ENCODE results near the gene SNRNP48. TPM values are rescaled to one million over a fixed set of nuclear protein-coding genes. Genes with fewer than 3 reads are reported as not detected.

The SNRNP48 gene
- total RNA-seq, 1 donor from 2014 or later = 9.6 TPM

GRCh38 chr6:7542874-7543624 is 46.9 kb upstream of the SNRNP48 start:
- H3K27me3 ChIP-seq = peaks cover 3% of the 10 kb centered on the region
- peak overlapping the region; percentile 89 for H3K27ac ChIP-seq
- H3K9me3 ChIP-seq = no peaks in the 10 kb centered on the region
- H3K4me1 ChIP-seq = peaks cover 24% of the 10 kb centered on the region
- DNase-seq (ENCODE audit: extremely low spot score in 2 of 2) = no peak
- no peaks in the 10 kb centered on the region for H3K36me3 ChIP-seq
- intact Hi-C loops (cut with DNase I) = no loop called here
- TF ChIP-seq, protein P1, sequence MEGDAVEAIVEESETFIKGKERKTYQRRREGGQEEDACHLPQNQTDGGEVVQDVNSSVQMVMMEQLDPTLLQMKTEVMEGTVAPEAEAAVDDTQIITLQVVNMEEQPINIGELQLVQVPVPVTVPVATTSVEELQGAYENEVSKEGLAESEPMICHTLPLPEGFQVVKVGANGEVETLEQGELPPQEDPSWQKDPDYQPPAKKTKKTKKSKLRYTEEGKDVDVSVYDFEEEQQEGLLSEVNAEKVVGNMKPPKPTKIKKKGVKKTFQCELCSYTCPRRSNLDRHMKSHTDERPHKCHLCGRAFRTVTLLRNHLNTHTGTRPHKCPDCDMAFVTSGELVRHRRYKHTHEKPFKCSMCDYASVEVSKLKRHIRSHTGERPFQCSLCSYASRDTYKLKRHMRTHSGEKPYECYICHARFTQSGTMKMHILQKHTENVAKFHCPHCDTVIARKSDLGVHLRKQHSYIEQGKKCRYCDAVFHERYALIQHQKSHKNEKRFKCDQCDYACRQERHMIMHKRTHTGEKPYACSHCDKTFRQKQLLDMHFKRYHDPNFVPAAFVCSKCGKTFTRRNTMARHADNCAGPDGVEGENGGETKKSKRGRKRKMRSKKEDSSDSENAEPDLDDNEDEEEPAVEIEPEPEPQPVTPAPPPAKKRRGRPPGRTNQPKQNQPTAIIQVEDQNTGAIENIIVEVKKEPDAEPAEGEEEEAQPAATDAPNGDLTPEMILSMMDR (IDR thresholded peaks at IDR 0.05) = no peak
- TF ChIP-seq POLR2AphosphoS5 (IDR thresholded peaks at IDR 0.05; ENCODE audit: insufficient read depth in 1 of 2, low read depth in 1 of 2) = peak in 1 of 2 donors; percentile 39
- H3K4me3 ChIP-seq = peak overlapping the region; percentile 55 to 61

DNA sequence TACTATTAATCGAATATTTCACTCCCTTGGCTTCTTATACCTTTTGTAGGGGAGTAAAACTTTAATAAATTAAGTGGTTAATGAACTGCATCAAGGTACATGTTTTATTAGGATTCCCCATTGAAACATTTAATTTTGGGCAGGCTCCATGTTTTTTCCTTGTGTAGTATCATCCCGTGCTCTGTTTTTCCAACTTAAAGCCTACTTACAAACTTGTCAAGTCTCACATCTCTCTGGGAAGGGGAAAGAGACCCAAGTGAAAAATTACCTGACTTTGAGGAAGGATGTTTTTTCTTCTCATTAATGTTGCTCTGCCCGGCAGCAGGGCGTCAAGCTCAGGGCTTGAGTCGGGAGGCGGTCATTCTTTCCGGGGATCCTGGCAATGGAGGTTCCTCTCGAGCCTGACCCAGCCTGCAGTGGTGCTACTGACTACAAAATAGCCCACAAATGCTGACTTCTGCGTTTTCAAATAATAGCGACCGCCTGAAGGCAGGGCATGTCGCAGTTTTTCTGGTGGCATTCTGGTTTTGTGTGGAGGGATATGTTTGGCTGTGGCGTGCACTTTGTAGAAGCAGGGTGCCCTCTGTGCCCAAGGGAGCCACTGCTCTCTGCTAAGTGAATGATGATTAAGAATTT is 46.1 kb upstream of the SNRNP48 start:
- peak overlapping the region; percentile 13 to 61 for H3K4me3 ChIP-seq
- H3K36me3 ChIP-seq = no peaks in the 10 kb centered on the region
- no peak for DNase-seq (ENCODE audit: extremely low spot score in 2 of 2)
- H3K4me1 ChIP-seq = peaks cover 24% of the 10 kb centered on the region
- H3K27me3 ChIP-seq = peaks cover 3% of the 10 kb centered on the region
- peak overlapping the region; percentile 89 for H3K27ac ChIP-seq
- TF ChIP-seq POLR2A (IDR thresholded peaks at IDR 0.05) = no peak
- TF ChIP-seq, protein P1 (IDR thresholded peaks at IDR 0.05) = no peak
- TF ChIP-seq POLR2AphosphoS5 (IDR thresholded peaks at IDR 0.05; ENCODE audit: insufficient read depth in 1 of 2, low read depth in 1 of 2) = no peak
- intact Hi-C loops (cut with DNase I) = no loop called here
- H3K9me3 ChIP-seq = no peaks in the 10 kb centered on the region

- no peaks in the 10 kb centered on the region for H3K36me3 ChIP-seq
- peaks cover 24% of the 10 kb centered on the region for H3K4me1 ChIP-seq
- no peak for DNase-seq (ENCODE audit: extremely low spot score in 2 of 2)
- H3K27ac ChIP-seq = peak overlapping the region; percentile 89
- TF ChIP-seq, protein P1 (IDR thresholded peaks at IDR 0.05) = no peak
- TF ChIP-seq POLR2AphosphoS5 (IDR thresholded peaks at IDR 0.05; ENCODE audit: insufficient read depth in 1 of 2, low read depth in 1 of 2) = no peak
- TF ChIP-seq POLR2A (IDR thresholded peaks at IDR 0.05) = no peak
- peaks cover 3% of the 10 kb centered on the region for H3K27me3 ChIP-seq
- intact Hi-C loops (cut with DNase I) = no loop called here
- H3K9me3 ChIP-seq = no peaks in the 10 kb centered on the region
- peak overlapping the region in 1 of 2 donors; percentile 61 for H3K4me3 ChIP-seq
Observed at GRCh38 chr6:7544597-7544996, 45.4 kb upstream of the SNRNP48 start.

- Histone ChIP-seq H3K4me3 (peak overlapping the region in 1 of 2 donors; percentile 61), H3K27ac (peak overlapping the region; percentile 89), H3K27me3 (peaks cover 3% of the 10 kb centered on the region), H3K4me1 (peaks cover 24% of the 10 kb centered on the region), H3K36me3 (no peaks in the 10 kb centered on the region), H3K9me3 (no peaks in the 10 kb centered on the region)
- DNase-seq (ENCODE audit: extremely low spot score in 2 of 2) = no peak
- no peak for TF ChIP-seq POLR2AphosphoS5 (IDR thresholded peaks at IDR 0.05; ENCODE audit: insufficient read depth in 1 of 2, low read depth in 1 of 2)
- TF ChIP-seq, protein P1 (IDR thresholded peaks at IDR 0.05) = no peak
- no peak for TF ChIP-seq POLR2A (IDR thresholded peaks at IDR 0.05)
- intact Hi-C loops (cut with DNase I) = no loop called here
Observed at GRCh38 chr6:7545316-7546019, 44.5 kb upstream of the SNRNP48 start.

All from vagina (tissue), 2 donors.